Measurements from ENCODE around the gene VWC2L. TPM values are rescaled to one million over a fixed set of nuclear protein-coding genes. Genes with fewer than 3 reads are reported as not detected.

Gene VWC2L
- total RNA-seq, 1 experiment from 2014 or later: not detected

GRCh38 chr2:214533541-214533940 is 122.7 kb downstream of the VWC2L start (continued):
- no peak for TF ChIP-seq SP1 (CRISPR knock-in tag; conservative IDR thresholded peaks at IDR 0.05)
- no peak for TF ChIP-seq TP53 (CRISPR knock-in tag; IDR thresholded peaks at IDR 0.05)
- TF ChIP-seq ZNF219 (CRISPR knock-in tag; IDR thresholded peaks at IDR 0.05; ENCODE audit: borderline replicate concordance): no peak
- no peak for TF ChIP-seq RELA (CRISPR knock-in tag; IDR thresholded peaks at IDR 0.05; ENCODE audit: borderline replicate concordance)

- no peaks in the 10 kb centered on the region; the same call in 1 of the 2 replicates for H3K27me3 Mint-ChIP-seq (ENCODE audit: low read depth)
- H3K36me3 Mint-ChIP-seq: no peaks in the 10 kb centered on the region
- ATAC-seq: no peak
- no peaks in the 10 kb centered on the region for H3K9me3 Mint-ChIP-seq
- ChIA-PET CTCF (no interaction called here), POLR2A (no interaction called here)
- H3K4me3 Mint-ChIP-seq: no peak overlapping the region
- 0 out of 2 replicates have a peak, but pooled peaks cover 3% of the 10 kb centered on the region for H3K4me1 Mint-ChIP-seq
- DNase-seq (ENCODE audit: low spot score): no peak
- no peak overlapping the region for H3K27ac Mint-ChIP-seq
- no peak for TF ChIP-seq ARID4B (CRISPR knock-in tag; IDR thresholded peaks at IDR 0.05; ENCODE audit: borderline replicate concordance)
- TF ChIP-seq TP53 (CRISPR knock-in tag; IDR thresholded peaks at IDR 0.05): no peak
- no peak for TF ChIP-seq NR2C2 (CRISPR knock-in tag; IDR thresholded peaks at IDR 0.05)
- TF ChIP-seq AFF4 (CRISPR knock-in tag; IDR thresholded peaks at IDR 0.05; ENCODE audit: borderline replicate concordance): no peak
- TF ChIP-seq KAT7 (CRISPR knock-in tag; IDR thresholded peaks at IDR 0.05; ENCODE audit: borderline replicate concordance): no peak
- no peak for TF ChIP-seq TEAD4 (CRISPR knock-in tag; IDR thresholded peaks at IDR 0.05)
- no peak for TF ChIP-seq FOXP4 (CRISPR knock-in tag; IDR thresholded peaks at IDR 0.05)
Observed at GRCh38 chr2:214536625-214537024, 125.8 kb downstream of the VWC2L start.

- H3K27ac Mint-ChIP-seq: no peak overlapping the region
- DNase-seq (ENCODE audit: low spot score) (no peak), ATAC-seq (no peak)
- H3K4me1 Mint-ChIP-seq: 0 out of 2 replicates have a peak, but pooled peaks cover 3% of the 10 kb centered on the region
- H3K4me3 Mint-ChIP-seq: no peak overlapping the region
- TF ChIP-seq TEAD1 (CRISPR knock-in tag; IDR thresholded peaks at IDR 0.05): no peak
- CTCF ChIA-PET: no interaction called here
- no peaks in the 10 kb centered on the region for H3K36me3 Mint-ChIP-seq
- no peaks in the 10 kb centered on the region for H3K27me3 Mint-ChIP-seq (ENCODE audit: low read depth)
- no peaks in the 10 kb centered on the region for H3K9me3 Mint-ChIP-seq
- POLR2A ChIA-PET: no interaction called here
Observed at GRCh38 chr2:214537929-214538328, 127.1 kb downstream of the VWC2L start.
